ENCODE measurements around the gene NADK.
"Not testable (repeated sequence)": the region's sequence is repeated elsewhere in the genome, so short reads cannot be mapped to it uniquely, and the experiment has no call there.

The NADK gene

DNA sequence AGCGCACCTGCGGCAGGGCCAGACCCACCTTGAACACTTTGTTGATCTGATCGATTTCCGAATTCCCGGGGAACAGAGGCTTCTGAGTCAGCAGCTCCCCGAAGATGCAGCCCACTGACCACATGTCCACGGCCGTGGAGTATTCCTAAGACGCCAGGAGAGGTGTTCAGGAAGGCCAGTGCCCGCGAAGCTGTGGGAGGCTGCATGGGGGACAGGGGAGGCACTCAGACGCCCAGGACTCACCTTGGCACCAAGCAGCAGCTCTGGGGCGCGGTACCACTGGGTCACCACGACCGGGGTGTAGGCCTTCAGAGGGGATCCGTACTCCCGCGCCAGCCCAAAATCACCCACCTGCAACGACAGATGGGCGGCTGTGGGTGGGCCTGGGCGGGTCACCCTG lies 74.5 kb downstream of the NADK start:
- no peak for DNase-seq

DNA sequence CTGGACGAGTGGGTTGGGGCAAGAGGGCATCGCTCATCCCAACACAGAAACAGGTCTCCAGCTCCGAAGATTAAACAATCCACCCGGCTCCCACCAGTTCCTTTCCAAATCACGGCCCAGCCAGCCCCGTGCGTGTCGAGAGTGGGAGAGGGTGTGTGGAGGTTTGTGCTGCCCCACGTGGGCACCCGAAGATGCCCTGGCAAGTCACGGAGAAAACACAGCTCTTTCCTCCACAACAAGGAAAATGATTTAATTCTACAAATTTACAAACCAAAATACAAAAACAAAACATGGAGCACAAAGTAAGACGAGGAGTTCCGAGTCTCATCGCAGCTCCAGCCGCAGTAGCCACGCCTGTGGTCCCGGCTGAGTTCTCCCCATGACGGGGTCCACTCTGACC lies 75.8 kb downstream of the NADK start:
- not testable (repeated sequence) for DNase-seq

Data from NCI-H510A treated with DMSO at 0.1 percent for 48 hours (cell line).